Measurements from ENCODE around the gene ECE2.

- TF ChIP-seq ZNF274 (IDR thresholded peaks at IDR 0.05; ENCODE audit: low read depth, low read length) = no peak
- TF ChIP-seq YY1 (IDR thresholded peaks at IDR 0.05; ENCODE audit: insufficient read depth, insufficient read length) = no peak
- no peak for TF ChIP-seq SUZ12 (IDR thresholded peaks at IDR 0.05; ENCODE audit: extremely low read depth, insufficient read depth, insufficient read length)
Observed at GRCh38 chr3:184261854-184262763, 13.7 kb upstream of the ECE2 start.

Data from NT2/D1 (cell line).